Duodenal mucosa (tissue), 2 donors: ENCODE results near the gene CD36.

ENCODE experiments used
- H3K27ac ChIP-seq: one replicate; pipeline ENCODE4 v1.7.0; 2013; ENCODE audit warnings: low read depth, low read length
- H3K27me3 ChIP-seq, 2 donors: one replicate each; pipeline ENCODE4 v1.7.0; 2013; ENCODE audit warnings: low read length in 2 of 2, control low read depth in 1 of 2; ENCODE audit not compliant: insufficient read depth in 2 of 2, control insufficient read depth in 1 of 2
- H3K36me3 ChIP-seq, 2 donors: one replicate each; pipeline ENCODE4 v1.7.0; 2013; ENCODE audit warnings: low read length in 2 of 2, control low read depth in 1 of 2; ENCODE audit not compliant: insufficient read depth in 2 of 2, control insufficient read depth in 1 of 2
- H3K4me1 ChIP-seq, 2 donors: one replicate each; pipeline ENCODE4 v1.7.0; 2013; ENCODE audit warnings: low read length in 2 of 2, control low read depth in 1 of 2; ENCODE audit not compliant: insufficient read depth in 2 of 2, control insufficient read depth in 1 of 2
- H3K4me3 ChIP-seq, 2 donors: one replicate each; pipeline ENCODE4 v1.7.0; 2013; ENCODE audit warnings: low read length in 2 of 2, low read depth in 1 of 2
- H3K9ac ChIP-seq, 2 donors: one replicate each; pipeline ENCODE4 v1.7.0; 2013; ENCODE audit warnings: low read length in 2 of 2, low read depth in 1 of 2
- H3K9me3 ChIP-seq, 2 donors: one replicate each; pipeline ENCODE4 v1.7.0; 2013; ENCODE audit warnings: low read length in 2 of 2, control low read depth in 1 of 2; ENCODE audit not compliant: control insufficient read depth in 1 of 2

The CD36 gene

GRCh38 chr7:80607136-80607535 lies 31.3 kb upstream of the CD36 start:
- H3K27me3 ChIP-seq, result no peaks in the 10 kb centered on the region
- H3K9ac ChIP-seq, result no peak overlapping the region
- no peak overlapping the region for H3K27ac ChIP-seq

DNA sequence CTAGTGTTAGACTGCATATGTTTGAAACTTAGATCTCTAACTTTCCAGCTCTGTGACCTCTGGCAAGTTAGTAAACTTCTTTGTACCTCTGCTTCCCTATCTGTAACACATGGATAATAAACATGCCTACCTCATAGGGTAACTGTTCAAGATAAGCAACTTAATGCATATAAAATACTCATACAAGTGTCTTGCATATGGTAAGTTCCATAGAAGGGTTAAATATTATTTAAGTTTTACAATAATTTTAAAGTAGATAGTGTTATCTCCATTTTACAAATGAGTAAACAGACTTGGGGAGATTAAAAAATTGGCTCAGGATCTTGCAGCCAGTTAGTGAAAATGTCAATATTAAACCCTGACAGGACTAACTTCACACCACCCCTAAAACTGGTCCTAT lies 30.1 kb upstream of the CD36 start:
- Histone ChIP-seq H3K9me3 (no peaks in the 10 kb centered on the region), H3K4me3 (no peak overlapping the region), H3K4me1 (peaks cover 44 to 54% of the 10 kb centered on the region in 2 donors), H3K36me3 (no peaks in the 10 kb centered on the region), H3K27me3 (no peaks in the 10 kb centered on the region), H3K9ac (no peak overlapping the region), H3K27ac (no peak overlapping the region)

More at GRCh38 chr7:80607136-80607535, 31.3 kb upstream of the CD36 start:
- Histone ChIP-seq H3K4me3 (no peak overlapping the region), H3K4me1 (peaks cover 41 to 44% of the 10 kb centered on the region in 2 donors), H3K9me3 (no peaks in the 10 kb centered on the region), H3K36me3 (no peaks in the 10 kb centered on the region)

GRCh38 chr7:80609751-80610150 lies 28.7 kb upstream of the CD36 start:
- H3K4me1 ChIP-seq, result peaks cover 47 to 62% of the 10 kb centered on the region in 2 donors
- H3K9me3 ChIP-seq, result no peaks in the 10 kb centered on the region
- no peak overlapping the region for H3K4me3 ChIP-seq
- H3K36me3 ChIP-seq, result no peaks in the 10 kb centered on the region
- H3K27ac ChIP-seq, result no peak overlapping the region
- H3K9ac ChIP-seq, result no peak overlapping the region
- H3K27me3 ChIP-seq, result no peaks in the 10 kb centered on the region

DNA sequence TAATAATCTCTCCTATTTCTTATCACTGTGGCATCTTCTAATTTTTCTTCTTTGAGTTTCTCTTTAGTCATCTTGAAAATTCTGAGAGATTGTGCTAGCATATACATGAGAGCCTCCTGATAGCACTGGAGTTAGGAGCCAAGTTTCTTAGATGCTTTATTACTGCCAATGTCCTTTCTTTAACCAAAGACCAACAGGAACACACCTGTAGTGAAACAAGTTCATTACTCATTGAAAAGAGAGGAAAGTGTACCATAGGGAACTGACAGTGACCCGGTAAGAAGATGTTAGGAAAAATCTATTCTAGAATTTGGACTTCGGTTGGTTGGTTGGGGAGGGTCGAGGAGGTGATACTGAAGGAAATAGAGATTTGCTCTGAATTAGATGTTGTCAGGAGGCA lies 27.1 kb upstream of the CD36 start:
- H3K27me3 ChIP-seq, result no peaks in the 10 kb centered on the region
- no peaks in the 10 kb centered on the region for H3K9me3 ChIP-seq
- no peaks in the 10 kb centered on the region for H3K36me3 ChIP-seq
- H3K9ac ChIP-seq, result no peak overlapping the region
- H3K4me3 ChIP-seq, result no peak overlapping the region
- H3K27ac ChIP-seq, result no peak overlapping the region
- peaks cover 50 to 69% of the 10 kb centered on the region in 2 donors for H3K4me1 ChIP-seq

DNA sequence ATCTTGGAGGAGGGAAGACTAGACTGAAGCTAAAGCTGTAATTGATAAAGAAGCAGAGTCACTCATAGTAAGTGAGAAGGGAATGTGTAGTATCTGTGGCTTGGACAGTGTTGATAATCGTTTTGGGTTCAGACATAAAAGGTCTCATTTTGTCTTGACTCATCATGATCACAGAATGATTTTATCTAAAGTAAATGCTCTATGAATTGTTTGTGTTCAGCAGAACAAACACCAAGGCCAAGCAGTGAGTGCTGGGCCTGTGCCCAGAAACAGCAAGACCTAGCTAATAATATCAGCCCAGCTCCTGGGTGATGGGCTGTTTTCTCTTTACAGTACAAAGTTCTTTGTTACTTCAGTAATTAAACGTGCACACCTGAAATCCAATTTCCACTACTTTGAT lies 26.7 kb upstream of the CD36 start:
- no peak overlapping the region for H3K9ac ChIP-seq
- H3K9me3 ChIP-seq, result no peaks in the 10 kb centered on the region
- H3K36me3 ChIP-seq, result no peaks in the 10 kb centered on the region
- no peaks in the 10 kb centered on the region for H3K27me3 ChIP-seq
- H3K4me1 ChIP-seq, result peaks cover 46 to 65% of the 10 kb centered on the region in 2 donors
- H3K4me3 ChIP-seq, result no peak overlapping the region
- no peak overlapping the region for H3K27ac ChIP-seq

DNA sequence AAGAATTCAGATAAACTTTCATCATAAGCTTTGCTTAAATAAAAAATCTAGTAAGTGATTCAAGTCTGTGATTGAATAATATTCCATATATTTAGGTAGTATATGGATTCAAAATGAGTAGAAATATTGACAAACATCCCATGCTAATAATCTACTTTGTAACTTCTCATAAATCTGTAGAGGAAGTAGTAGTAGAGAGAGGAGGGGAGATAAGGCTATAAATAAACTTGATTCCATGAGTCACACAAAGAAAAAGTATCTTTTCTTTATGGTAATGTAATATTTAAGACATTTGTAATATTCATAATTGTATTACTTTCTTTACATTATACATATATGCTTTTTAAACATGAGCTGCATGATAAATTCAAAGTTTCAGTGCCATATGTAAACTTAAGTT lies 25.6 kb upstream of the CD36 start:
- no peak overlapping the region for H3K4me3 ChIP-seq
- no peak overlapping the region for H3K27ac ChIP-seq
- H3K4me1 ChIP-seq, result peaks cover 39 to 54% of the 10 kb centered on the region in 2 donors
- H3K9ac ChIP-seq, result no peak overlapping the region
- H3K27me3 ChIP-seq, result no peaks in the 10 kb centered on the region
- no peaks in the 10 kb centered on the region for H3K9me3 ChIP-seq
- H3K36me3 ChIP-seq, result no peaks in the 10 kb centered on the region

DNA sequence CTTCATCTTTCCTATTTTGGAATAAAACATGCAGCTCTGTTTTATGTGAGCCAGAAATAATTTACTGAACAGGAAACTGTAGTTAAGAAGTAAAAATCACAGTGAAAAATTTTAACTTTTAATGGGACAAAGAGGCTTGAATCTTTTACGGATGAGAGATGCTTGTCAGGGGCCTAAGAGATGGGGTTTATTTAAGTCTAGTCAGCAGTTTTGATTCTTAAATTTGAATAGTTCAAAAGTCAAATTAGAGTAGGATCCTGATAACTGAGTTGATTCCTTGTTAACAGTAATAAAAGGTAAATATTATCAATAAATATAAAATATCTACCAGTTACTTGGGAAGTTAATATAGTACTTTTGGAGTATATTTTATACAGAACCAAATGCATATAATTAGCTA lies 24.9 kb upstream of the CD36 start:
- no peaks in the 10 kb centered on the region for H3K9me3 ChIP-seq
- no peaks in the 10 kb centered on the region for H3K36me3 ChIP-seq
- no peak overlapping the region for H3K4me3 ChIP-seq
- H3K27me3 ChIP-seq, result no peaks in the 10 kb centered on the region
- H3K4me1 ChIP-seq, result peaks cover 33 to 53% of the 10 kb centered on the region in 2 donors
- H3K9ac ChIP-seq, result no peak overlapping the region
- no peak overlapping the region for H3K27ac ChIP-seq

DNA sequence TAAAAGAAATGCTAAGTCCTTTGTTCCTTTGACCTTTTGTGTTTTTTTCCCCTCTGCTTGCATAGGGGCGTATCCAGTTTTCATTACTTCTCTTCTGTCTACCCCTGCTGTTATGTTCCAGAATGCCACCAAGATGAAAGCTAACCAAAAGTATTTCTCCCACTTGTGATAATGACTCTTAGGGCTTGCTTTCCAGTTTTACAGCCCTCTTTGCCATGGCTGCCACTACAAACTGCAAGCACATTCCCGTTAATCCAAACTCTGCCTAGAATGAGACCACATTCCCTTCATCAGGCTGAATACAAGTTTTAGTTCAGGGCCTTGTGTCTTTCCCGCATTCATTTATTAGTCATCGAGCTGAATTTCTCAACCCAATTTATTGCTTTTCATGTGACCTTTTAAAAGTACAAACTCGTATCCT lies 23.6 kb upstream of the CD36 start:
- H3K9ac ChIP-seq, result no peak overlapping the region
- H3K4me3 ChIP-seq, result no peak overlapping the region
- no peaks in the 10 kb centered on the region for H3K27me3 ChIP-seq
- no peaks in the 10 kb centered on the region for H3K36me3 ChIP-seq
- H3K9me3 ChIP-seq, result peaks cover 0 to 6% of the 10 kb centered on the region in 2 donors
- H3K4me1 ChIP-seq, result peaks cover 20 to 40% of the 10 kb centered on the region in 2 donors
- no peak overlapping the region for H3K27ac ChIP-seq

DNA sequence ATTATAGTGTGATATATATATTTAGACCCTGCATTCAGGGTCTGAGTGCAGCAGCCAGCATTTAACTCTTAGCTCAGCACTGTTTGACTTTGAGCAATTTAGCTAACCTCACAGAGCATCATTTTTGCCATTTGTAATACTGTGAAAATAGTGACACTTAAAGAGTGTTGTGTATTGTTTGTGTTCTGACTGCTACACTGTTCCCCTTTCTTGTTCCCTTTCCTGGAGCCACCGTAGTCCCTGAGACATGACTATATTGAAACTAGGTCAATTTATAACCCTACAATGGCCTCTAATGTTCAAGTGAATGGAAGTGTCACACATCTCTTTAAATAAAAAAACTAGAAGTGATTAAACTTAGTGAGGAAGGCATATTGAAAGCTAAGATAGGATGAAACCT lies 20.3 kb upstream of the CD36 start:
- Histone ChIP-seq H3K27ac (no peak overlapping the region), H3K4me1 (peaks cover 8 to 25% of the 10 kb centered on the region in 2 donors)

DNA sequence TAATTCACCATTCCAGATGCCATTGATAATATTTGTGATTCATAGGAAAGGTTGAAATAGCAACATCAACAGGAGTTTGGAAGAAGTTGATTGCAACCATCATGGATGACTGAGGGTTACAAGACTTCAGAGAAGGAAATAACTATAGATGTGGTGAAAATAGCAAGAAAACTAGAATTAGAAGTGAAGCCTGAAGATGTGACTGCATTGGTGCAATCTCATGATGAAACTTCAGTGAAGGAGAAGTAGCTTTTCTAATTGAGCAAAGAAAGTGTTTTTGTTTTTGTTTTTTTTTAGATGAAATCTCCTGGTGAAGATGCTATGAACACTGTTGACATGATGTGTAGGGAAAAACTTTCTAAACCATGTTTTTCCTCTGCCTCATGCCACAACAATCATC lies 18.7 kb upstream of the CD36 start:
- no peak overlapping the region for H3K27ac ChIP-seq
- H3K4me3 ChIP-seq, result no peak overlapping the region
- peaks cover 2 to 11% of the 10 kb centered on the region in 2 donors for H3K4me1 ChIP-seq
- no peak overlapping the region for H3K9ac ChIP-seq
- H3K36me3 ChIP-seq, result no peaks in the 10 kb centered on the region
- no peaks in the 10 kb centered on the region for H3K27me3 ChIP-seq
- peaks cover 0 to 6% of the 10 kb centered on the region in 2 donors for H3K9me3 ChIP-seq

More for the DNA sequence above, 20.3 kb upstream of the CD36 start:
- peaks cover 0 to 6% of the 10 kb centered on the region in 2 donors for H3K9me3 ChIP-seq
- H3K36me3 ChIP-seq, result no peaks in the 10 kb centered on the region
- H3K27me3 ChIP-seq, result no peaks in the 10 kb centered on the region
- H3K4me3 ChIP-seq, result no peak overlapping the region
- no peak overlapping the region for H3K9ac ChIP-seq

- H3K4me3 ChIP-seq, result no peak overlapping the region
- H3K9me3 ChIP-seq, result peaks cover 0 to 6% of the 10 kb centered on the region in 2 donors
- H3K9ac ChIP-seq, result no peak overlapping the region
- no peaks in the 10 kb centered on the region for H3K36me3 ChIP-seq
- H3K27ac ChIP-seq, result no peak overlapping the region
- no peaks in the 10 kb centered on the region for H3K27me3 ChIP-seq
- H3K4me1 ChIP-seq, result peaks cover 0 to 4% of the 10 kb centered on the region in 2 donors
Measured at GRCh38 chr7:80622541-80622940, 15.9 kb upstream of the CD36 start.
